ENCODE data around the gene MLLT10.

- TF ChIP-seq, protein P1, sequence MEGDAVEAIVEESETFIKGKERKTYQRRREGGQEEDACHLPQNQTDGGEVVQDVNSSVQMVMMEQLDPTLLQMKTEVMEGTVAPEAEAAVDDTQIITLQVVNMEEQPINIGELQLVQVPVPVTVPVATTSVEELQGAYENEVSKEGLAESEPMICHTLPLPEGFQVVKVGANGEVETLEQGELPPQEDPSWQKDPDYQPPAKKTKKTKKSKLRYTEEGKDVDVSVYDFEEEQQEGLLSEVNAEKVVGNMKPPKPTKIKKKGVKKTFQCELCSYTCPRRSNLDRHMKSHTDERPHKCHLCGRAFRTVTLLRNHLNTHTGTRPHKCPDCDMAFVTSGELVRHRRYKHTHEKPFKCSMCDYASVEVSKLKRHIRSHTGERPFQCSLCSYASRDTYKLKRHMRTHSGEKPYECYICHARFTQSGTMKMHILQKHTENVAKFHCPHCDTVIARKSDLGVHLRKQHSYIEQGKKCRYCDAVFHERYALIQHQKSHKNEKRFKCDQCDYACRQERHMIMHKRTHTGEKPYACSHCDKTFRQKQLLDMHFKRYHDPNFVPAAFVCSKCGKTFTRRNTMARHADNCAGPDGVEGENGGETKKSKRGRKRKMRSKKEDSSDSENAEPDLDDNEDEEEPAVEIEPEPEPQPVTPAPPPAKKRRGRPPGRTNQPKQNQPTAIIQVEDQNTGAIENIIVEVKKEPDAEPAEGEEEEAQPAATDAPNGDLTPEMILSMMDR (conservative IDR thresholded peaks at IDR 0.05) = no peak
- TF ChIP-seq EZH2 (IDR thresholded peaks at IDR 0.05; ENCODE audit: low read depth) = no peak
Measured at GRCh38 chr10:21673668-21674067, 139.6 kb downstream of the MLLT10 start.

Data from PC-9 (cell line).